Breast epithelium (tissue), 3 donors: ENCODE results near the gene NECTIN4.

ENCODE experiments used
- CTCF ChIP-seq, 3 donors: fragments of 450-650 bp; IDR thresholded peaks; one replicate each; pipeline ENCODE4 v1.5.1; 2016 to 2017; ENCODE audit warnings: antibody characterized with exemption in 3 of 3, mild to moderate bottlenecking in 3 of 3, moderate library complexity in 3 of 3
- POLR2A ChIP-seq: fragments of 450-650 bp; IDR thresholded peaks from one replicate; pipeline ENCODE4 v1.6.1; 2016; ENCODE audit warnings: antibody characterized with exemption, mild to moderate bottlenecking, moderate library complexity
- POLR2AphosphoS5 ChIP-seq, 3 donors: sonication (generic); formaldehyde crosslinking; IDR thresholded peaks; one replicate each; pipeline ENCODE4 v1.6.1; 2017; ENCODE audit warnings: antibody characterized with exemption in 3 of 3

- TF ChIP-seq CTCF (IDR thresholded peaks at IDR 0.05) (no peak), POLR2A (no peak), POLR2AphosphoS5 (IDR thresholded peaks at IDR 0.05) (no peak)
Measured at GRCh38 chr1:161074676-161075368, 14.5 kb downstream of the NECTIN4 start.
